Type B pancreatic cell (in vitro differentiated cells): ENCODE data around the gene ANTXRL. TPM values are rescaled to one million over a fixed set of nuclear protein-coding genes. Genes with fewer than 3 reads are reported as not detected.

Source experiments
- DNase-seq: peaks from one replicate; pipeline ENCODE4 v3.0.0; 2021; ENCODE audit warnings: mixed read lengths; ENCODE audit not compliant: unreplicated experiment; ENCODE audit errors: extremely low spot score
- H3K27ac Mint-ChIP-seq: 2 replicates; pipeline ENCODE4 v1.8.0; 2021; ENCODE audit warnings: mild to moderate bottlenecking, mixed read lengths
- H3K27me3 Mint-ChIP-seq: 2 replicates; pipeline ENCODE4 v1.8.0; 2021; ENCODE audit warnings: mixed read lengths
- H3K36me3 Mint-ChIP-seq: 2 replicates; pipeline ENCODE4 v1.8.0; 2021; ENCODE audit warnings: mixed read lengths
- H3K4me1 Mint-ChIP-seq: one replicate; pipeline ENCODE4 v1.8.0; 2021; ENCODE audit warnings: mixed read lengths; ENCODE audit not compliant: unreplicated experiment
- H3K4me3 Mint-ChIP-seq: 2 replicates; pipeline ENCODE4 v1.8.0; 2021; ENCODE audit warnings: mild to moderate bottlenecking, mixed read lengths
- H3K9me3 Mint-ChIP-seq: 2 replicates; pipeline ENCODE4 v1.8.0; 2021; ENCODE audit warnings: mixed read lengths
- CTCF ChIP-seq: fragments of 200-600 bp; sonication (generic); conservative IDR thresholded peaks from 2 replicates; pipeline ENCODE4 v1.5.0; 2021; ENCODE audit warnings: antibody characterized with exemption, mild to moderate bottlenecking
- total RNA-seq: library from RNA; stranded (reverse); gene quantifications from 2 replicates; pipeline ENCODE4 v1.2.1, GENCODE V29; 2021; ENCODE audit warnings: low replicate concordance

Gene ANTXRL
- total RNA-seq, 1 donor from 2014 or later: not detected

- Mint-ChIP-seq H3K9me3 (no peaks in the 10 kb centered on the region), H3K4me1 (no peaks in the 10 kb centered on the region), H3K27ac (no peak overlapping the region), H3K4me3 (no peak overlapping the region), H3K27me3 (no peaks in the 10 kb centered on the region), H3K36me3 (no peaks in the 10 kb centered on the region)
- no peak for TF ChIP-seq CTCF
- no peak for DNase-seq
These were observed 36.3 kb upstream of the ANTXRL start for GRCh38 chr10:46250481-46250880.

GRCh38 chr10:46250898-46251856 lies 35.6 kb upstream of the ANTXRL start:
- Mint-ChIP-seq H3K4me1 (no peaks in the 10 kb centered on the region), H3K9me3 (no peaks in the 10 kb centered on the region), H3K4me3 (no peak overlapping the region), H3K27ac (no peak overlapping the region), H3K36me3 (no peaks in the 10 kb centered on the region), H3K27me3 (peaks cover 3% of the 10 kb centered on the region)
- TF ChIP-seq CTCF: no peak
- peak; percentile 56 for DNase-seq

- H3K27ac Mint-ChIP-seq: no peak overlapping the region
- DNase-seq: peak; percentile 62
- H3K36me3 Mint-ChIP-seq: no peaks in the 10 kb centered on the region
- no peaks in the 10 kb centered on the region for H3K9me3 Mint-ChIP-seq
- no peak for TF ChIP-seq CTCF
- H3K27me3 Mint-ChIP-seq: peaks cover 3% of the 10 kb centered on the region
- H3K4me1 Mint-ChIP-seq: no peaks in the 10 kb centered on the region
- no peak overlapping the region for H3K4me3 Mint-ChIP-seq
These were observed 34.6 kb upstream of the ANTXRL start for GRCh38 chr10:46251857-46252847.

GRCh38 chr10:46253076-46254006 lies 33.5 kb upstream of the ANTXRL start:
- no peak for TF ChIP-seq CTCF
- H3K27me3 Mint-ChIP-seq: peaks cover 3% of the 10 kb centered on the region
- peak; percentile 64 for DNase-seq
- no peak overlapping the region for H3K27ac Mint-ChIP-seq
- H3K4me1 Mint-ChIP-seq: no peaks in the 10 kb centered on the region
- H3K4me3 Mint-ChIP-seq: no peak overlapping the region
- no peaks in the 10 kb centered on the region for H3K9me3 Mint-ChIP-seq
- H3K36me3 Mint-ChIP-seq: no peaks in the 10 kb centered on the region

- Mint-ChIP-seq H3K4me1 (no peaks in the 10 kb centered on the region), H3K4me3 (no peak overlapping the region), H3K27ac (no peak overlapping the region), H3K27me3 (peaks cover 3% of the 10 kb centered on the region), H3K9me3 (no peaks in the 10 kb centered on the region), H3K36me3 (no peaks in the 10 kb centered on the region)
- no peak for TF ChIP-seq CTCF
- no peak for DNase-seq
These were observed 32.8 kb upstream of the ANTXRL start for GRCh38 chr10:46254007-46254383.
